GM12878 (cell line): Measurements from ENCODE around the gene GDPD1. TPM values are rescaled to one million over a fixed set of nuclear protein-coding genes. Genes with fewer than 3 reads are reported as not detected.

Experiments used
- ATAC-seq: fragments of 200-7000 bp; cut with Tn5 transposase; 3 replicates; pipeline ENCODE4 v1.9.1; 2020; ENCODE audit warnings: mild to moderate bottlenecking, moderate library complexity
- BruUV-seq: library from RNA; stranded (reverse); fragments of 400-500 nt; replicated peaks from 2 replicates; lab custom pipeline; 2021; lab: Mats Ljungman, UMichigan
- CTCF ChIA-PET: fragments of 300-600 bp; sonication (Branson Sonifier 250); formaldehyde crosslinking; extraction: SDS; loops from one replicate; lab custom pipeline; 2021; ENCODE audit warnings: inconsistent platforms; lab: Yijun Ruan, JAX
- POLR2A ChIA-PET: fragments of 350-600 bp; formaldehyde crosslinking; extraction: SDS; loops from one replicate; lab custom pipeline; 2021; ENCODE audit warnings: inconsistent platforms; lab: Charles Lee
- RAD21 ChIA-PET: fragments of 300-600 bp; sonication (Branson Sonifier 250); formaldehyde crosslinking; loops from one replicate; lab custom pipeline; 2023; ENCODE audit warnings: antibody characterized with exemption; ENCODE audit not compliant: unreplicated experiment; lab: Charles Lee
- SMC1A ChIA-PET: fragments of 300-600 bp; sonication (Branson Sonifier 250); formaldehyde crosslinking; loops from one replicate; lab custom pipeline; 2023; ENCODE audit not compliant: unreplicated experiment, uncharacterized antibody; lab: Charles Lee
- DNase-seq: peaks from one replicate; pipeline ENCODE4 v3.0.0-alpha.2; 2011; ENCODE audit warnings: low read depth, low spot score
- FAIRE-seq: peaks from 3 replicates; lab custom pipeline; 2011; peaks lifted over from hg19 to GRCh38; lab: Jason Lieb, UNC
- H2AFZ ChIP-seq: 2 replicates; pipeline ENCODE4 v1.6.0; 2011; ENCODE audit warnings: low read depth, low read length, control low read depth; ENCODE audit not compliant: control insufficient read depth
- H3K27ac ChIP-seq: 2 replicates; pipeline ENCODE4 v1.5.1; 2011; ENCODE audit warnings: control low read depth; ENCODE audit not compliant: control insufficient read depth, insufficient read depth
- H3K27me3 ChIP-seq, 2 experiments: replicated peaks in 1 of 2; 2 replicates each; pipeline versions ENCODE4 v1.6.0 to v1.6.1; 2011; ENCODE audit warnings: low read length in 1 of 2; ENCODE audit not compliant: control insufficient read depth in 2 of 2, insufficient read depth in 2 of 2
- H3K36me3 ChIP-seq, 2 experiments: 2 replicates each; pipeline ENCODE4 v1.5.1; 2011; ENCODE audit warnings: low read length in 1 of 2; ENCODE audit not compliant: control insufficient read depth in 2 of 2, insufficient read depth in 2 of 2
- H3K4me1 ChIP-seq: 2 replicates; pipeline ENCODE4 v1.6.1; 2011; ENCODE audit warnings: mild to moderate bottlenecking, low read length, moderate library complexity, mixed read lengths; ENCODE audit not compliant: control insufficient read depth, insufficient read depth
- H3K4me2 ChIP-seq: 2 replicates; pipeline ENCODE4 v1.6.0; 2011; ENCODE audit warnings: control low read depth; ENCODE audit not compliant: control insufficient read depth, insufficient read depth
- H3K4me3 ChIP-seq: fragments of 200-600 bp; sonication (generic); 2 replicates; pipeline ENCODE4 v1.5.1; 2016
- H3K79me2 ChIP-seq: 2 replicates; pipeline ENCODE4 v1.6.0; 2011; ENCODE audit warnings: low read length; ENCODE audit not compliant: control insufficient read depth, insufficient read depth
- H3K9ac ChIP-seq: 2 replicates; pipeline ENCODE4 v1.8.0; 2011; ENCODE audit warnings: low read length, control low read depth, mixed read lengths; ENCODE audit not compliant: control insufficient read depth, insufficient read depth
- H3K9me3 ChIP-seq: replicated peaks from 3 replicates; pipeline ENCODE4 v1.5.1; 2011; ENCODE audit warnings: mild to moderate bottlenecking, low read length; ENCODE audit not compliant: control insufficient read depth, insufficient read depth
- H4K20me1 ChIP-seq: 2 replicates; pipeline ENCODE4 v1.6.0; 2011; ENCODE audit not compliant: control insufficient read depth, insufficient read depth
- BRCA1 ChIP-seq: IDR thresholded peaks from 2 replicates; pipeline ENCODE4 v1.6.1; 2011; ENCODE audit warnings: low read depth, low read length, improper control_type of control experiment
- IKZF2 ChIP-seq, 2 experiments: fragments of 450-650 bp; IDR thresholded peaks; 2 replicates each; pipeline ENCODE4 v1.6.1; 2017; ENCODE audit warnings: mild to moderate bottlenecking in 2 of 2, moderate library complexity in 2 of 2
- MEF2B ChIP-seq: fragments of 450-650 bp; IDR thresholded peaks from 2 replicates; pipeline ENCODE4 v1.6.1; 2018; ENCODE audit warnings: mild to moderate bottlenecking, moderate library complexity; ENCODE audit not compliant: partially characterized antibody, poor library complexity, severe bottlenecking
- PAX8 ChIP-seq: fragments of 450-650 bp; IDR thresholded peaks from 2 replicates; pipeline ENCODE4 v1.6.1; 2017; ENCODE audit warnings: mild to moderate bottlenecking, moderate library complexity
- POU2F2 ChIP-seq: IDR thresholded peaks from 3 replicates; pipeline ENCODE4 v1.6.1; 2011; ENCODE audit warnings: low read depth, mild to moderate bottlenecking, low read length, borderline replicate concordance
- SMAD1 ChIP-seq: fragments of 450-650 bp; IDR thresholded peaks from 2 replicates; pipeline ENCODE4 v1.6.1; 2018; ENCODE audit warnings: mild to moderate bottlenecking, low read depth; ENCODE audit not compliant: partially characterized antibody
- TAF1 ChIP-seq: IDR thresholded peaks from 2 replicates; pipeline ENCODE4 v1.6.1; 2011; ENCODE audit warnings: mild to moderate bottlenecking, low read depth, low read length, borderline replicate concordance
- WGBS: methylation state at CpG from one replicate; pipeline ENCODE4 v1.1.6; 2016; ENCODE audit warnings: low lambda C conversion rate; ENCODE audit not compliant: insufficient replicate concordance, insufficient coverage; ENCODE audit errors: missing lambda C conversion rate; 5-methylcytosine and 5-hydroxymethylcytosine counted together
- in situ Hi-C: fragments of 300-500 bp; cut with MboI; formaldehyde crosslinking; loops from 9 replicates; pipeline ENCODE4 v1.14.3; 2018; ENCODE audit warnings: mixed read lengths
- intact Hi-C: fragments of 100-400 bp; cut with micrococcal nuclease; formaldehyde crosslinking; loops from one replicate; pipeline ENCODE4 v1.14.2; 2022; ENCODE audit not compliant: unreplicated experiment
- polyA plus RNA-seq, 11 experiments: library from polyadenylated mRNA; depleted of rRNA in 4 of 11; unstranded in 6 of 11; stranded (reverse) in 5 of 11; fragments of >200 nt; fragmentation: Nextera tagmentation in 4 of 11; fragmentation: Illumina TruSeq in 1 of 11; extraction: Ambion mirVana in 4 of 11; extraction: Trizol in 1 of 11; gene quantifications; 1 replicate in 1 of 11; 2 replicates in 10 of 11; pipeline versions ENCODE4 v1.2.1 to v1.2.3, GENCODE V29; 2011 to 2016; ENCODE audit warnings: inconsistent platforms in 2 of 11, missing spikeins in 2 of 11, low read depth in 1 of 11
- total RNA-seq, 4 experiments: library from RNA; depleted of rRNA in 3 of 4; stranded (reverse); fragments of >200 nt in 3 of 4; fragmentation: Illumina TruSeq in 1 of 4; extraction: Trizol in 1 of 4; gene quantifications; 2 replicates each; pipeline versions ENCODE4 v1.2.1 to v1.2.3, GENCODE V29; 2013 to 2021
- TF ChIP-seq, protein P1 (sequence below): IDR thresholded peaks from 2 replicates; pipeline ENCODE4 v1.6.1; 2012; ENCODE audit warnings: low read depth, low read length, improper control_type of control experiment
- TF ChIP-seq, protein P2 (sequence below): fragments of 450-650 bp; formaldehyde crosslinking; IDR thresholded peaks from 2 replicates; pipeline ENCODE4 v1.4.0; 2020; ENCODE audit warnings: mild to moderate bottlenecking, moderate library complexity
- TF ChIP-seq, protein P3 (sequence below): IDR thresholded peaks from 2 replicates; pipeline ENCODE4 v1.6.1; 2011; ENCODE audit warnings: mild to moderate bottlenecking, low read depth, low read length, moderate library complexity; ENCODE audit not compliant: insufficient replicate concordance
- TF ChIP-seq, protein P4 (sequence below): fragments of 450-650 bp; IDR thresholded peaks from 2 replicates; pipeline ENCODE4 v1.6.1; 2017; ENCODE audit warnings: borderline replicate concordance
- TF ChIP-seq, protein P5 (sequence below): fragments of 450-650 bp; IDR thresholded peaks from 2 replicates; pipeline ENCODE4 v1.6.1; 2016; ENCODE audit warnings: mild to moderate bottlenecking, moderate library complexity, borderline replicate concordance

The GDPD1 gene
- total and polyA plus RNA-seq, 10 of the 15 experiments (the other 5 are each of a cell fraction or from before 2014, with no cell fraction given) = 0.18 to 1.6 (median 0.69) TPM

DNA sequence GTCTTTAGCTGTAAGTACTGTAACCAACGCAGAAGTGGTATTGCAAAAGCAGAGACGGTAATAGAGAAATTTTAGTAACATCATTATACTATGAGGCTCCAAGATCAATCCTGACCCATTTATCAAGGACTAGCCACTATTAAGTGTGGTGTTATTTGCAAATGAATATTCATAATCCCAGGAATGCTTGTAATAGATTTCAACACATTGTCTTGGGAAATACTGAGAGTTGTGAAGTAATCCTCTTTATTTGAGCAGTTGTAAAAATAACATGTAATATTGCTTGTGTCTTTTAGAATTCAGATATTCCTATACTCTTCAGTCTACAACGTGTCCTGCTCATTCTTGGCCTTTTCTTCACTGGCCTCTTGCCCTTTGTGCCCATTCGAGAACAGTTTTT, 46.4 kb downstream of the GDPD1 start:
- Histone ChIP-seq H3K27ac (no peak overlapping the region), H4K20me1 (no peaks in the 10 kb centered on the region), H3K4me2 (no peak overlapping the region), H2AFZ (no peak overlapping the region), H3K79me2 (no peaks in the 10 kb centered on the region), H3K27me3 (no peaks in the 10 kb centered on the region), H3K9ac (no peak overlapping the region), H3K9me3 (no peaks in the 10 kb centered on the region), H3K4me3 (no peak overlapping the region), H3K4me1 (no peaks in the 10 kb centered on the region), H3K36me3 (no peaks in the 10 kb centered on the region)
- POLR2A ChIA-PET = interaction anchor here (0.8 kb wide), 1 partner anchor 27 kb away, joined by 3 read pairs; no protein-coding TSS in a partner anchor
- DNase-seq = no peak
- ATAC-seq = no peak
- CTCF ChIA-PET = interaction anchor here (1.4 kb wide), 1 partner anchor 173 kb away, joined by 4 read pairs; no protein-coding TSS in a partner anchor
- 73% methylated on average over 4 of the region's 4 CpGs for WGBS
- in situ Hi-C loops (no loop called here), intact Hi-C loops (no loop called here)
- no peak for FAIRE-seq
- no TSS peak for BruUV-seq
- RAD21 ChIA-PET = no interaction called here
- SMC1A ChIA-PET = interaction anchor here (0.9 to 1.7 kb wide), 2 partner anchors 13 to 18 kb away, joined by 3 to 4 read pairs; no protein-coding TSS in a partner anchor
- TF ChIP-seq, protein P1, sequence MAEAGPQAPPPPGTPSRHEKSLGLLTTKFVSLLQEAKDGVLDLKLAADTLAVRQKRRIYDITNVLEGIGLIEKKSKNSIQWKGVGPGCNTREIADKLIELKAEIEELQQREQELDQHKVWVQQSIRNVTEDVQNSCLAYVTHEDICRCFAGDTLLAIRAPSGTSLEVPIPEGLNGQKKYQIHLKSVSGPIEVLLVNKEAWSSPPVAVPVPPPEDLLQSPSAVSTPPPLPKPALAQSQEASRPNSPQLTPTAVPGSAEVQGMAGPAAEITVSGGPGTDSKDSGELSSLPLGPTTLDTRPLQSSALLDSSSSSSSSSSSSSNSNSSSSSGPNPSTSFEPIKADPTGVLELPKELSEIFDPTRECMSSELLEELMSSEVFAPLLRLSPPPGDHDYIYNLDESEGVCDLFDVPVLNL = no peak
- TF ChIP-seq POU2F2 = no peak
- no peak for TF ChIP-seq TAF1
- TF ChIP-seq MEF2B = no peak
- TF ChIP-seq, protein P2, sequence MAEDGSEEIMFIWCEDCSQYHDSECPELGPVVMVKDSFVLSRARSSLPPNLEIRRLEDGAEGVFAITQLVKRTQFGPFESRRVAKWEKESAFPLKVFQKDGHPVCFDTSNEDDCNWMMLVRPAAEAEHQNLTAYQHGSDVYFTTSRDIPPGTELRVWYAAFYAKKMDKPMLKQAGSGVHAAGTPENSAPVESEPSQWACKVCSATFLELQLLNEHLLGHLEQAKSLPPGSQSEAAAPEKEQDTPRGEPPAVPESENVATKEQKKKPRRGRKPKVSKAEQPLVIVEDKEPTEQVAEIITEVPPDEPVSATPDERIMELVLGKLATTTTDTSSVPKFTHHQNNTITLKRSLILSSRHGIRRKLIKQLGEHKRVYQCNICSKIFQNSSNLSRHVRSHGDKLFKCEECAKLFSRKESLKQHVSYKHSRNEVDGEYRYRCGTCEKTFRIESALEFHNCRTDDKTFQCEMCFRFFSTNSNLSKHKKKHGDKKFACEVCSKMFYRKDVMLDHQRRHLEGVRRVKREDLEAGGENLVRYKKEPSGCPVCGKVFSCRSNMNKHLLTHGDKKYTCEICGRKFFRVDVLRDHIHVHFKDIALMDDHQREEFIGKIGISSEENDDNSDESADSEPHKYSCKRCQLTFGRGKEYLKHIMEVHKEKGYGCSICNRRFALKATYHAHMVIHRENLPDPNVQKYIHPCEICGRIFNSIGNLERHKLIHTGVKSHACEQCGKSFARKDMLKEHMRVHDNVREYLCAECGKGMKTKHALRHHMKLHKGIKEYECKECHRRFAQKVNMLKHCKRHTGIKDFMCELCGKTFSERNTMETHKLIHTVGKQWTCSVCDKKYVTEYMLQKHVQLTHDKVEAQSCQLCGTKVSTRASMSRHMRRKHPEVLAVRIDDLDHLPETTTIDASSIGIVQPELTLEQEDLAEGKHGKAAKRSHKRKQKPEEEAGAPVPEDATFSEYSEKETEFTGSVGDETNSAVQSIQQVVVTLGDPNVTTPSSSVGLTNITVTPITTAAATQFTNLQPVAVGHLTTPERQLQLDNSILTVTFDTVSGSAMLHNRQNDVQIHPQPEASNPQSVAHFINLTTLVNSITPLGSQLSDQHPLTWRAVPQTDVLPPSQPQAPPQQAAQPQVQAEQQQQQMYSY (CRISPR knock-in tag) = no peak
- TF ChIP-seq, protein P3, sequence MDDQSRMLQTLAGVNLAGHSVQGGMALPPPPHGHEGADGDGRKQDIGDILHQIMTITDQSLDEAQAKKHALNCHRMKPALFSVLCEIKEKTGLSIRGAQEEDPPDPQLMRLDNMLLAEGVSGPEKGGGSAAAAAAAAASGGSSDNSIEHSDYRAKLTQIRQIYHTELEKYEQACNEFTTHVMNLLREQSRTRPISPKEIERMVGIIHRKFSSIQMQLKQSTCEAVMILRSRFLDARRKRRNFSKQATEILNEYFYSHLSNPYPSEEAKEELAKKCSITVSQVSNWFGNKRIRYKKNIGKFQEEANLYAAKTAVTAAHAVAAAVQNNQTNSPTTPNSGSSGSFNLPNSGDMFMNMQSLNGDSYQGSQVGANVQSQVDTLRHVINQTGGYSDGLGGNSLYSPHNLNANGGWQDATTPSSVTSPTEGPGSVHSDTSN = no peak
- TF ChIP-seq, protein P4, sequence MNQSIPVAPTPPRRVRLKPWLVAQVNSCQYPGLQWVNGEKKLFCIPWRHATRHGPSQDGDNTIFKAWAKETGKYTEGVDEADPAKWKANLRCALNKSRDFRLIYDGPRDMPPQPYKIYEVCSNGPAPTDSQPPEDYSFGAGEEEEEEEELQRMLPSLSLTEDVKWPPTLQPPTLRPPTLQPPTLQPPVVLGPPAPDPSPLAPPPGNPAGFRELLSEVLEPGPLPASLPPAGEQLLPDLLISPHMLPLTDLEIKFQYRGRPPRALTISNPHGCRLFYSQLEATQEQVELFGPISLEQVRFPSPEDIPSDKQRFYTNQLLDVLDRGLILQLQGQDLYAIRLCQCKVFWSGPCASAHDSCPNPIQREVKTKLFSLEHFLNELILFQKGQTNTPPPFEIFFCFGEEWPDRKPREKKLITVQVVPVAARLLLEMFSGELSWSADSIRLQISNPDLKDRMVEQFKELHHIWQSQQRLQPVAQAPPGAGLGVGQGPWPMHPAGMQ = no peak
- TF ChIP-seq, protein P5, sequence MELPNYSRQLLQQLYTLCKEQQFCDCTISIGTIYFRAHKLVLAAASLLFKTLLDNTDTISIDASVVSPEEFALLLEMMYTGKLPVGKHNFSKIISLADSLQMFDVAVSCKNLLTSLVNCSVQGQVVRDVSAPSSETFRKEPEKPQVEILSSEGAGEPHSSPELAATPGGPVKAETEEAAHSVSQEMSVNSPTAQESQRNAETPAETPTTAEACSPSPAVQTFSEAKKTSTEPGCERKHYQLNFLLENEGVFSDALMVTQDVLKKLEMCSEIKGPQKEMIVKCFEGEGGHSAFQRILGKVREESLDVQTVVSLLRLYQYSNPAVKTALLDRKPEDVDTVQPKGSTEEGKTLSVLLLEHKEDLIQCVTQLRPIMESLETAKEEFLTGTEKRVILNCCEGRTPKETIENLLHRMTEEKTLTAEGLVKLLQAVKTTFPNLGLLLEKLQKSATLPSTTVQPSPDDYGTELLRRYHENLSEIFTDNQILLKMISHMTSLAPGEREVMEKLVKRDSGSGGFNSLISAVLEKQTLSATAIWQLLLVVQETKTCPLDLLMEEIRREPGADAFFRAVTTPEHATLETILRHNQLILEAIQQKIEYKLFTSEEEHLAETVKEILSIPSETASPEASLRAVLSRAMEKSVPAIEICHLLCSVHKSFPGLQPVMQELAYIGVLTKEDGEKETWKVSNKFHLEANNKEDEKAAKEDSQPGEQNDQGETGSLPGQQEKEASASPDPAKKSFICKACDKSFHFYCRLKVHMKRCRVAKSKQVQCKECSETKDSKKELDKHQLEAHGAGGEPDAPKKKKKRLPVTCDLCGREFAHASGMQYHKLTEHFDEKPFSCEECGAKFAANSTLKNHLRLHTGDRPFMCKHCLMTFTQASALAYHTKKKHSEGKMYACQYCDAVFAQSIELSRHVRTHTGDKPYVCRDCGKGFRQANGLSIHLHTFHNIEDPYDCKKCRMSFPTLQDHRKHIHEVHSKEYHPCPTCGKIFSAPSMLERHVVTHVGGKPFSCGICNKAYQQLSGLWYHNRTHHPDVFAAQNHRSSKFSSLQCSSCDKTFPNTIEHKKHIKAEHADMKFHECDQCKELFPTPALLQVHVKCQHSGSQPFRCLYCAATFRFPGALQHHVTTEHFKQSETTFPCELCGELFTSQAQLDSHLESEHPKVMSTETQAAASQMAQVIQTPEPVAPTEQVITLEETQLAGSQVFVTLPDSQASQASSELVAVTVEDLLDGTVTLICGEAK = no peak
- TF ChIP-seq IKZF2 (IDR thresholded peaks at IDR 0.05) = no peak
- no peak for TF ChIP-seq SMAD1
- TF ChIP-seq BRCA1 = no peak
- TF ChIP-seq PAX8 = no peak
